GM23338 (cell line): ENCODE data around the gene GNB1L. TPM values are rescaled to one million over a fixed set of nuclear protein-coding genes. Genes with fewer than 3 reads are reported as not detected.

Source experiments
- ATAC-seq: fragments of 200-7000 bp; cut with Tn5 transposase; 3 replicates; pipeline ENCODE4 v1.9.1; 2020
- DNase-seq: peaks from one replicate; pipeline ENCODE4 v3.0.0-alpha.2; 2015; ENCODE audit warnings: low spot score
- H2AFZ ChIP-seq: fragments of 200-600 bp; sonication (generic); 2 replicates; pipeline ENCODE4 v1.8.0; 2016; ENCODE audit warnings: antibody characterized with exemption, mild to moderate bottlenecking, moderate library complexity
- H3F3A ChIP-seq: fragments of 200-600 bp; sonication (generic); replicated peaks from 2 replicates; pipeline ENCODE4 v1.8.0; 2017; ENCODE audit warnings: antibody characterized with exemption, mixed run types, low read depth
- H3K27ac ChIP-seq: fragments of 200-600 bp; sonication (generic); 2 replicates; pipeline ENCODE4 v1.6.1; 2016; ENCODE audit warnings: low read depth
- H3K27me3 ChIP-seq: fragments of 200-600 bp; sonication (generic); 2 replicates; pipeline ENCODE4 v1.8.0; 2016; ENCODE audit warnings: mild to moderate bottlenecking, mixed run types, moderate library complexity; ENCODE audit not compliant: insufficient read depth
- H3K36me3 ChIP-seq: fragments of 200-600 bp; sonication (generic); 2 replicates; pipeline ENCODE4 v1.8.0; 2016; ENCODE audit warnings: mild to moderate bottlenecking; ENCODE audit not compliant: insufficient read depth
- H3K4me1 ChIP-seq: fragments of 200-600 bp; sonication (generic); 2 replicates; pipeline ENCODE4 v1.8.0; 2016; ENCODE audit warnings: mild to moderate bottlenecking, moderate library complexity; ENCODE audit not compliant: insufficient read depth
- H3K4me2 ChIP-seq: fragments of 200-600 bp; sonication (generic); 2 replicates; pipeline ENCODE4 v1.7.1; 2017; ENCODE audit warnings: mixed run types
- H3K4me3 ChIP-seq: fragments of 200-600 bp; sonication (generic); 2 replicates; pipeline ENCODE4 v1.6.1; 2016; ENCODE audit warnings: mixed run types
- H3K79me2 ChIP-seq: fragments of 200-600 bp; sonication (generic); replicated peaks from 2 replicates; pipeline ENCODE4 v1.8.0; 2017; ENCODE audit warnings: mild to moderate bottlenecking; ENCODE audit not compliant: insufficient read depth
- H3K9me2 ChIP-seq: fragments of 200-600 bp; sonication (generic); 2 replicates; pipeline ENCODE4 v1.8.0; 2017; ENCODE audit not compliant: insufficient read depth
- H4K20me1 ChIP-seq: fragments of 200-600 bp; sonication (generic); replicated peaks from 2 replicates; pipeline ENCODE4 v1.8.0; 2017; ENCODE audit warnings: mild to moderate bottlenecking; ENCODE audit not compliant: insufficient read depth
- H3K27ac Mint-ChIP-seq: 2 replicates; pipeline ENCODE4 v1.8.0; 2020; ENCODE audit warnings: inconsistent platforms, mild to moderate bottlenecking, moderate library complexity, mixed read lengths
- H3K27me3 Mint-ChIP-seq: 3 replicates; pipeline ENCODE4 v1.8.0; 2022; ENCODE audit warnings: low read depth, mild to moderate bottlenecking, moderate library complexity, mixed read lengths, inconsistent platforms; ENCODE audit not compliant: insufficient read depth, poor library complexity
- H3K36me3 Mint-ChIP-seq: 3 replicates; pipeline ENCODE4 v1.8.0; 2021; ENCODE audit warnings: low read depth, mild to moderate bottlenecking, inconsistent platforms, moderate library complexity, mixed read lengths
- H3K4me1 Mint-ChIP-seq: 3 replicates; pipeline ENCODE4 v1.8.0; 2020; ENCODE audit warnings: mild to moderate bottlenecking, inconsistent platforms, mixed read lengths
- H3K4me3 Mint-ChIP-seq: 3 replicates; pipeline ENCODE4 v1.8.0; 2021; ENCODE audit warnings: moderate library complexity, mild to moderate bottlenecking, inconsistent platforms, mixed read lengths
- H3K9me3 Mint-ChIP-seq: 3 replicates; pipeline ENCODE4 v1.8.0; 2020; ENCODE audit warnings: moderate library complexity, mild to moderate bottlenecking, inconsistent platforms, mixed read lengths
- CREB1 ChIP-seq: fragments of 250-450 bp; sonication (Bioruptor Pico); IDR thresholded peaks from 2 replicates; pipeline ENCODE4 v1.5.0; 2020; ENCODE audit warnings: low read depth, mild to moderate bottlenecking, moderate library complexity
- CTCF ChIP-seq, 2 experiments: fragments of 200-600 bp in 1 of 2; sonication (generic) in 1 of 2; conservative IDR thresholded peaks; 2 replicates each; pipeline versions ENCODE4 v1.5.1 to v1.6.1; 2016 to 2017; ENCODE audit warnings: antibody characterized with exemption in 2 of 2, low read depth in 2 of 2, mild to moderate bottlenecking in 2 of 2, moderate library complexity in 1 of 2
- EZH2 ChIP-seq: fragments of 200-600 bp; sonication (generic); IDR thresholded peaks from one replicate; pipeline ENCODE4 v1.8.0; 2017; ENCODE audit warnings: antibody characterized with exemption, mild to moderate bottlenecking, low read depth; ENCODE audit not compliant: unreplicated experiment
- EZH2phosphoT487 ChIP-seq: fragments of 200-600 bp; sonication (generic); IDR thresholded peaks from one replicate; pipeline ENCODE4 v1.8.1; 2018; ENCODE audit warnings: antibody characterized with exemption; ENCODE audit not compliant: unreplicated experiment
- JUNB ChIP-seq: IDR thresholded peaks from one replicate; pipeline ENCODE4 v1.6.1; 2016; ENCODE audit warnings: antibody characterized with exemption; ENCODE audit not compliant: unreplicated experiment
- NANOG ChIP-seq: IDR thresholded peaks from 2 replicates; pipeline ENCODE4 v1.6.1; 2016; ENCODE audit warnings: antibody characterized with exemption, borderline replicate concordance
- STAT1 ChIP-seq: IDR thresholded peaks from one replicate; pipeline ENCODE4 v1.6.1; 2016; ENCODE audit warnings: antibody characterized with exemption; ENCODE audit not compliant: unreplicated experiment
- ZNF114 ChIP-seq: fragments of 250-450 bp; sonication (Bioruptor Pico); IDR thresholded peaks from 2 replicates; pipeline ENCODE4 v1.5.0; 2020; ENCODE audit warnings: mild to moderate bottlenecking, moderate library complexity
- polyA plus RNA-seq: library from polyadenylated mRNA; unstranded; fragments of >200 nt; fragmentation: Nextera tagmentation; extraction: Ambion mirVana; gene quantifications from 2 replicates; pipeline ENCODE4 v1.2.1, GENCODE V29; 2016
- total RNA-seq: library from RNA; depleted of rRNA; stranded (reverse); fragments of >200 nt; shearing (Covaris generic); gene quantifications from 2 replicates; pipeline ENCODE4 v1.2.3, GENCODE V29; 2014
- TF ChIP-seq, protein P1 (sequence below): IDR thresholded peaks from one replicate; pipeline ENCODE4 v1.6.1; 2018; ENCODE audit warnings: antibody characterized with exemption; ENCODE audit not compliant: unreplicated experiment

The GNB1L gene
- total and polyA plus RNA-seq, 2 experiments from 2014 or later: 15.2 to 27.8 TPM

DNA sequence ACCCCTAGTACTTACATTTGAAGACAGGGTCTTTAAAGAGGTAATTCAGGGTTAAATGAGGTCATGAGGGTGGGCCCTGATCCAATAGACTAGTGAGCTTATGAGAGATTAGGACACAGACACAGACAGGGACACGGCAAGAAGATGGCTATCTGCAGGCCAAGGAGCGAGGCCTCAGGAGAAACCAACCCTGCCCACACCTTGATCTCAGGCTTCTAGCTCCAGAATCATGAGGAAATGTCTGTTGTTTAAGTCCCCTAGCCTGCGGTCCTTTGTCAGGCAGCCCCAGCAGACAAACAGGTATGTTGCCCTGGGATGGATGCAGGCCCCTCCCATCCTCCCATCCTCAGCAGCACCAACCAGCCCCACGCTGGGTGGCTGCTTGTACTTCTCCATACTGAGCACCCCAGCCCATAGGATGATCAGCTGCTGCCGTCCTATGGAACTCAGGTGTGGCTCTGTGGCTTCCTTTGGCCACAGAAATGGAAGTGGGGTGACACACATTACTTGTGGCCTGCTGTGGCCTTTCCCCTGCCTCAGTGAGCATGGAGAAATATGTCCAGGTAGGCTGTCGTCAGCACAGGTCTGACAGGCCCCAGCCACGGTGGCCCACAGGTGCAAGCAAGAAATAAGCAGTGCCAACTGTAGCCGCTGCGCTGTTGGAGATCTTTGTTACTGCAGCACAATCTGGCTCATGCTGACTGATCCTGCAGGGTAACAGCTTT, 7.9 kb downstream of the GNB1L start:
- H3K27me3 Mint-ChIP-seq: peaks cover 20% of the 10 kb centered on the region
- no peak overlapping the region for H3K4me2 ChIP-seq
- H3K4me3 ChIP-seq: no peak overlapping the region
- H3K9me3 Mint-ChIP-seq: no peaks in the 10 kb centered on the region; the same call in 2 of the 3 replicates
- no peaks in the 10 kb centered on the region for H3K27me3 ChIP-seq
- no peak overlapping the region for H3K4me3 Mint-ChIP-seq
- H3K79me2 ChIP-seq: peaks cover 12% of the 10 kb centered on the region
- no peaks in the 10 kb centered on the region for H3K4me1 ChIP-seq
- TF ChIP-seq JUNB: no peak
- H3K36me3 Mint-ChIP-seq: peaks cover 29% of the 10 kb centered on the region
- no peaks in the 10 kb centered on the region for H3K9me2 ChIP-seq
- peaks cover 10% of the 10 kb centered on the region for H4K20me1 ChIP-seq
- H2AFZ ChIP-seq: no peak overlapping the region
- no peak overlapping the region for H3K27ac ChIP-seq
- ATAC-seq: no peak
- no peaks in the 10 kb centered on the region for H3F3A ChIP-seq
- H3K27ac Mint-ChIP-seq: no peak overlapping the region
- DNase-seq: no peak
- peaks cover 20% of the 10 kb centered on the region; the same call in 2 of the 3 replicates for H3K4me1 Mint-ChIP-seq
- H3K36me3 ChIP-seq: no peaks in the 10 kb centered on the region; the same call in 1 of the 2 replicates

GRCh38 chr22:19845054-19845722, 9.5 kb downstream of the GNB1L start:
- no peaks in the 10 kb centered on the region for H3K9me2 ChIP-seq
- no peak for TF ChIP-seq STAT1
- no peak for TF ChIP-seq CREB1 (CRISPR knock-in tag)
- peaks cover 12% of the 10 kb centered on the region for H3K79me2 ChIP-seq
- DNase-seq (no peak), ATAC-seq (peak; percentile 69)
- no peak overlapping the region for H3K4me3 ChIP-seq
- no peak overlapping the region for H3K27ac Mint-ChIP-seq
- H2AFZ ChIP-seq: no peak overlapping the region
- peaks cover 16% of the 10 kb centered on the region; the same call in 2 of the 3 replicates for H3K4me1 Mint-ChIP-seq
- H3F3A ChIP-seq: no peaks in the 10 kb centered on the region
- H3K36me3 ChIP-seq: no peaks in the 10 kb centered on the region; the same call in 1 of the 2 replicates
- no peak overlapping the region for H3K27ac ChIP-seq
- no peaks in the 10 kb centered on the region; the same call in 2 of the 3 replicates for H3K9me3 Mint-ChIP-seq
- H3K4me1 ChIP-seq: no peaks in the 10 kb centered on the region
- peaks cover 17% of the 10 kb centered on the region for H3K36me3 Mint-ChIP-seq
- H3K4me2 ChIP-seq: no peak overlapping the region
- H3K4me3 Mint-ChIP-seq: no peak overlapping the region
- peaks cover 20% of the 10 kb centered on the region for H3K27me3 Mint-ChIP-seq
- no peaks in the 10 kb centered on the region for H3K27me3 ChIP-seq
- H4K20me1 ChIP-seq: peaks cover 6% of the 10 kb centered on the region

- no peaks in the 10 kb centered on the region for H3F3A ChIP-seq
- H3K4me3 Mint-ChIP-seq: no peak overlapping the region
- ATAC-seq (peak; percentile 15), DNase-seq (no peak)
- H3K4me1 Mint-ChIP-seq: peaks cover 13% of the 10 kb centered on the region; the same call in 2 of the 3 replicates
- H3K27ac ChIP-seq: no peak overlapping the region
- peaks cover 16% of the 10 kb centered on the region for H3K27me3 Mint-ChIP-seq
- peaks cover 12% of the 10 kb centered on the region for H3K79me2 ChIP-seq
- no peaks in the 10 kb centered on the region; the same call in 1 of the 2 replicates for H3K36me3 ChIP-seq
- H4K20me1 ChIP-seq: peaks cover 6% of the 10 kb centered on the region
- no peak overlapping the region for H2AFZ ChIP-seq
- H3K4me3 ChIP-seq: no peak overlapping the region
- no peaks in the 10 kb centered on the region for H3K9me2 ChIP-seq
- no peaks in the 10 kb centered on the region; the same call in 2 of the 3 replicates for H3K9me3 Mint-ChIP-seq
- H3K4me1 ChIP-seq: no peaks in the 10 kb centered on the region
- H3K27ac Mint-ChIP-seq: no peak overlapping the region; the same call in 1 of the 2 replicates
- H3K36me3 Mint-ChIP-seq: peaks cover 11% of the 10 kb centered on the region; the same call in 2 of the 3 replicates
- H3K4me2 ChIP-seq: no peak overlapping the region
- no peaks in the 10 kb centered on the region for H3K27me3 ChIP-seq
- TF ChIP-seq JUNB: no peak
- no peak for TF ChIP-seq CTCF (conservative IDR thresholded peaks at IDR 0.05; ENCODE audit: low read depth in 2 of 2)
- TF ChIP-seq ZNF114 (CRISPR knock-in tag): no peak
- no peak for TF ChIP-seq STAT1
- no peak for TF ChIP-seq NANOG
- TF ChIP-seq EZH2phosphoT487: no peak
- TF ChIP-seq, protein P1, sequence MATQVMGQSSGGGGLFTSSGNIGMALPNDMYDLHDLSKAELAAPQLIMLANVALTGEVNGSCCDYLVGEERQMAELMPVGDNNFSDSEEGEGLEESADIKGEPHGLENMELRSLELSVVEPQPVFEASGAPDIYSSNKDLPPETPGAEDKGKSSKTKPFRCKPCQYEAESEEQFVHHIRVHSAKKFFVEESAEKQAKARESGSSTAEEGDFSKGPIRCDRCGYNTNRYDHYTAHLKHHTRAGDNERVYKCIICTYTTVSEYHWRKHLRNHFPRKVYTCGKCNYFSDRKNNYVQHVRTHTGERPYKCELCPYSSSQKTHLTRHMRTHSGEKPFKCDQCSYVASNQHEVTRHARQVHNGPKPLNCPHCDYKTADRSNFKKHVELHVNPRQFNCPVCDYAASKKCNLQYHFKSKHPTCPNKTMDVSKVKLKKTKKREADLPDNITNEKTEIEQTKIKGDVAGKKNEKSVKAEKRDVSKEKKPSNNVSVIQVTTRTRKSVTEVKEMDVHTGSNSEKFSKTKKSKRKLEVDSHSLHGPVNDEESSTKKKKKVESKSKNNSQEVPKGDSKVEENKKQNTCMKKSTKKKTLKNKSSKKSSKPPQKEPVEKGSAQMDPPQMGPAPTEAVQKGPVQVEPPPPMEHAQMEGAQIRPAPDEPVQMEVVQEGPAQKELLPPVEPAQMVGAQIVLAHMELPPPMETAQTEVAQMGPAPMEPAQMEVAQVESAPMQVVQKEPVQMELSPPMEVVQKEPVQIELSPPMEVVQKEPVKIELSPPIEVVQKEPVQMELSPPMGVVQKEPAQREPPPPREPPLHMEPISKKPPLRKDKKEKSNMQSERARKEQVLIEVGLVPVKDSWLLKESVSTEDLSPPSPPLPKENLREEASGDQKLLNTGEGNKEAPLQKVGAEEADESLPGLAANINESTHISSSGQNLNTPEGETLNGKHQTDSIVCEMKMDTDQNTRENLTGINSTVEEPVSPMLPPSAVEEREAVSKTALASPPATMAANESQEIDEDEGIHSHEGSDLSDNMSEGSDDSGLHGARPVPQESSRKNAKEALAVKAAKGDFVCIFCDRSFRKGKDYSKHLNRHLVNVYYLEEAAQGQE: no peak
- TF ChIP-seq EZH2: no peak
Observed at GRCh38 chr22:19844377-19845053, 10.2 kb downstream of the GNB1L start.
